Ammon's horn (tissue), 1 donor: ENCODE results near the gene BIRC7.
A peak's percentile ranks its signal among the peaks of the same experiment; 100 is the strongest.
"Not testable (repeated sequence)": the region's sequence is repeated elsewhere in the genome, so short reads cannot be mapped to it uniquely, and the experiment has no call there.

Experiments
- DNase-seq: peaks from one replicate; pipeline ENCODE4 v3.0.0-alpha.2; 2016; ENCODE audit warnings: low spot score

The BIRC7 gene

DNA sequence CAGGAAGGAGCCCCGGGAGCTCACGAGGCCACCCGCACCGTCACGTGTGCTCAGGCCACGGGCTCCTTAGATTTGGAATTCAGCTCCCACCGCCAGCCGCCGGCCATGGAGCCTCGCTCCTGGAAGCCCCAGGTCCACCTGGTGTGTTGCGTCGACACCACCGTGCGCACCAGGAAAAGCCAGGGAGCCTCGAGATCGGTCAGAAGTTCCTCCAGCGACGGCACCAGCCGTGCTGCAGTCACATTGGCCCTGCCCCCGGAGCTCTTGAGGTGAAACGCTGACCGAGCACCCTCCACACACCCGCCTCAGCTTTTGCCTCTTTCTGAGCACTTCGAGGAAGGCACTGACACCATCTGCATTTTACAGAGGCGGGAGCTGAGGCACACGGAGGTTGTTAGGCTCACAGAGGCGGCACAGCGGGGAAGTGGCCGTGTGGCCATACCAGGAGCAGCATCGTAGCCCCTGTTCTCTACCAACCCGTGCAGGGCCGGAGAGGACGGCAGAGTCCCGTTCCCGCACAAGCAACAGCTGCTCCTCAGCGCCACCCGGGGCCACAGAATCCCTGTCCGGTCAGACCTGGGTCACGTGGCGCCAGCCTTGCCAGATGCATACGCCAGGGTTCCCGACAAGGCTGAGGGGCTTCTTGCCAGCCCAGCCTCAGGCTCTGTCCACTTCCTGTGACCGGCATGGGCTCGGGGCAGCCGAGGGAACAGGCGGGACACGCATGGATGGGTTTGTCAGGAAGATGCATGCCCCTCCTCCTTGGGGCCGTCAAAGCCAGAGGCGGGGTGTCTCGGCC lies 11.0 kb downstream of the BIRC7 start:
- peak; percentile 36 for DNase-seq

GRCh38 chr20:63247671-63248228 lies 12.0 kb downstream of the BIRC7 start:
- no peak for DNase-seq

DNA sequence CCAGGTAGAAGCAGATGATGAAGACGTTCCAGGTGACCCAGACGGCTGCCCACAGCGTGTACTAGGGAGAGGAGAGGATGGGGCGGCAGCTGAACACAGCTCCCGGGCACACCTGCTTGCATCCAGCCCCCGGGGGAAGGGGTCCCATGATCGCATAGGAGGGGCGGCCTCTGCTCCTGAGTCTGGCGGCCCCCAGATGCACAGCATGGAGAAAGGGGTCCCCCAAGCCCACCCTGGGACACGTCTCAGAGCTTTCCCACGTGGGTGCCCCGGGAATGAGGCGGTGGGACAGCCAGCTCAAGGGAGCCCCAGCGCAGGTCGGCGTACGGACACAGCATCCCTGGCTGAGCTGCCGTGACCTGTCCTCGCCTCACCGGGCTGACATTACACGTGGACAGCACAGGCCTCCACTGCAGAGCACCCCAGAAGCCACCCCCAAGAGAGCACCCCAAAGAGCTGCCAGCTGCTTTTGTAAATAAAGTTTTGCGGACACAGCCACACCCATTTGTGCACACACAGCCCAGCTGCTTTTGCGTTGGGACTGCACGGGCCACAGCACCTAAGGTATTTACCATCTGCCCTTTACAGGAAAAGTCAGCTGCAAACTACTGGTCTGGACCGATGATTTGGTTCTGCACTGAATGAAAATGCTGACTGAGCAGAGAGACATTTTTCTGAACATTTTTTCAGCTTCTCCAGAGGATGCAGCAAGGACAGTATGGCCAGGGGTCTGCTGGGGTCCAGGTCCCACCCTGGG lies 13.3 kb downstream of the BIRC7 start:
- DNase-seq = no peak

- no peak for DNase-seq
These were observed 14.2 kb downstream of the BIRC7 start for GRCh38 chr20:63249891-63250290.

GRCh38 chr20:63251350-63251749 lies 15.6 kb downstream of the BIRC7 start:
- DNase-seq = not testable (repeated sequence)

DNA sequence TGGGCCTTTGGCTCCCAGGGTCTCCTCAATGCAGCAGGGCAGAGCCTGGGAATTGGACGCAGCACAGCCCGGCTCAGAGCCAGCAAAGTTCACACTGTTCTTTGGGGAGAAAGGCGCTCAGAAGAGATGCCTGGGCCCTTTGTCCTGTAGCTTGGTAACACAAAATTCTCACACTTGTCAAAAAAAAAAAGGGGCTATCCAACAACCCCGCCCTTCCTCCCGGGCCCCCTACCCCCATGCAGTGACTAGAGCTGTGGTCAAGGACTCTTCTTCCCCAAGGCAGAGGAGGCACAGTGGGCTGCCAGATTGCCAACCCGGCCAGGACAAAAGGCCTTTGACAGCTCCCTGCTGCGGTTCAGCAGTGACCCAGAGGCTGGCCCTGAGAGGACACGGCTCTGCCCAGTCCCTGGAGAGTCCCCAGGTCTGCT lies 16.6 kb downstream of the BIRC7 start:
- peak; percentile 70 for DNase-seq

GRCh38 chr20:63253065-63253437 lies 17.3 kb downstream of the BIRC7 start:
- no peak for DNase-seq

DNA sequence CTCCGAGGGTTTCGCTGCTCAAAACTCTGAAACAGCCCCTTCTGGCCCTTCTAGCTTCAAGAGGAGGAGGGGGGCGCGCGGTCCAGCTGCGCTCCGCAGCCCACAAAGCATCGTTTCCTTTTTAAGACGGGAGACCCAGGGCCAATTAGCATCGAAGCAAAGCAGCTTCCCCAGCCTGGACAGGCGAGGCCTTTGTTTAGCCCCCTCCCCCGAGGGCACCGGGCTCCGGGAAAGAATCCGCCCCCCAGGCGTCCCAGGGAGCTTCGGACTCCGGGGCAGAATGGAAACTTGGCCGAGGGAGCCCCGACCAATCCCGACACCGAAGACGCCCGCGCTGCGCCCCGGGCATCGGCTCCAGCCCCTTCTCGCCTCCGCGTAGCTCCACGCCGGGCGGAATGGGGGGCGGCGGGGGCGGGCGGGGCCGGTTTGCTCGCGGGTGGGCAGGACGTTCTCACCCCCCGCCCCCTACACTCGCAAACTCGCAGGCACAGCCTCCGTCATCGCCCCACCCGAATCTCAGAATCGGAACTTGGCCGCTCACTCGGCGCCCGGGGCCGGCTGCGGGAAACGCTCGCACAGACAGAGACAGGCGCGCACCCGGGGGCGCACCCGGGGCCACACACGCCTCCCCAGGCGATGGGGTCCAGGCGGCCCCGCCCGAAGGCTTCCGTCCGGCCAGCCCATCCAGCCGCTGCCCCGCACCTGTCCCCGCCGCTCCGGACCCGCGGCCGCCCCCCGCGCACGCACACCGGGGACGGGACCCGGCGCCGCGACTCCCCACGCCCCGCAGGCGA lies 17.9 kb downstream of the BIRC7 start:
- DNase-seq = peak; percentile 39

GRCh38 chr20:63254232-63254605 lies 18.5 kb downstream of the BIRC7 start, which contains the start of gene NKAIN4:
Gene NKAIN4 (minus strand): TSS chr20:63254463. CDS start chr20:63254450, 13 bp downstream.
- DNase-seq = no peak

DNA sequence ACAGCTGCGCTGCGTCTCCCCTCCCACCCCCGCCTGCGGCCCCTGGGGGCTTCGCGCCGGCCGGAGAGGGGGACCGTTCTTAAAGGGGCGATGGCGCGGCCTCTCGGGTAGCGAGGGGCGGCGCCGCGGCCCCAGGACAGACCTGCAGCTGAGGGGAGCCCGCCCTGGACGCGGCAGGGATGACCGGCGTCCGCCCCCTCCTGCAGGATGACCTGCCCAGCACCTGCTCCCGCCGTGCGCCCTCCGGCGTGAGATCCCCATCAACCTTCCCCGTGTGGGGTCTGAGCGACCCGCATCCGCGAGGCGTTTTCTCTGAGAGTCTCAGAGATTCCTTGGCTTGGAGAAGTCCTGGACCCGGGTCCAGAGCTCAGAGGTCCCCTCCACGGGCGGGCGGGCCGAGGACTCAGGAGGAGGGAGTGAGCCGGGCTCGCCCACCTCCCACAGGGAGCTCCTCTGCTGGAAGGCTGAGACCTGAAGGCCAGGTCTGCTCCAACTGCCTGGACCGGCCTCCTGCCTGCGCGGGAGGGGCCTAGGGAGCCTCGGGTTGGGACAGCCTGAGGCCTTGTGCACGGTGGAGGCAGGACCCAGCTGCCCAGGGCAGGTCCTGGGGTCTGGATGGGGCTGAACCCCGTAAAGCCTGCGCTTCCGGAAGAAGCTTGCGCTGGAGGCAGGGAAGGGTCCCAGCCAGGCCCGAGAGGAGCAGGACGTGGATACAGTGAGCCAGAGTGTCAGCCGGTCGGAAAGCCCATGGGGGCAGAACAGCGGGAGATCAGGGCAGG lies 19.1 kb downstream of the BIRC7 start:
- DNase-seq = no peak

DNA sequence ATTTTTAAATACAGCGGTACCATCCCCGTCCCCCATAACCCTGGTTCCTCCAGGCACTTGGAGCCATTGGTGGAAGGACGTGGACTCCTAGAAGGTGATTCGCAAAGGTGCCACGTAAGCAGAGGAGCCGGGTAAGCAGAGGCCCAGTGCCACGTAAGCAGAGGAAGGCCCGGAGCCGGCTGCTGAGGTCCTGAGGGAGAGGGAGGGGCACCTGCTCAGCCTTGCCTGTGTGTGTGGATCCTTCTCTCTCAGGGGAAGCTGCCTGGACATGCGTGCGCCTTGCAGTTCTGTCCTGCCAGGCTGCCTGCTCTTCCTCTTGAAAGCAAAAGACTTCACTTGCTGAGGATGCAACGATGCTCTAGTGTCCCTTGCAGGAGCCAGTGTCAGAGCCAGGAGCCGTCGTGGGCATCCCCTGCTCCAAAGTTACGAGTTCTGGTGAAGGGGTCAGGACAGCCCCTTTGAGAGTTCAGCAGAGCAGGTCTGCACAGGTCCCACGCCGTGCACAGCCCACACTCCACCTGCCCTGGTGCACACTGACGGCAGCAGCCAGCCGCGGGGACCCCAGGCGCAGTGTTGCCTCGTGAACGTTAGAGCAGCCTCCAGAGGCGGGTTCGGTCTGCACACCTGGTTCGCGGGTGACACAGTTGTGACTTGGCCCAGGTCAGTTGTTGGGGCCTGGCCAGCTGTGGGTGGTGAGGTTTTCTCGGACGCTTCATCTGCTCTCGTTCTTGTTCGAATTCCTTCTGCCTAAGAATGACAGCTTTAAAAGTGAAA lies 20.4 kb downstream of the BIRC7 start:
- no peak for DNase-seq

GRCh38 chr20:63256954-63257353 lies 21.2 kb downstream of the BIRC7 start:
- no peak for DNase-seq

DNA sequence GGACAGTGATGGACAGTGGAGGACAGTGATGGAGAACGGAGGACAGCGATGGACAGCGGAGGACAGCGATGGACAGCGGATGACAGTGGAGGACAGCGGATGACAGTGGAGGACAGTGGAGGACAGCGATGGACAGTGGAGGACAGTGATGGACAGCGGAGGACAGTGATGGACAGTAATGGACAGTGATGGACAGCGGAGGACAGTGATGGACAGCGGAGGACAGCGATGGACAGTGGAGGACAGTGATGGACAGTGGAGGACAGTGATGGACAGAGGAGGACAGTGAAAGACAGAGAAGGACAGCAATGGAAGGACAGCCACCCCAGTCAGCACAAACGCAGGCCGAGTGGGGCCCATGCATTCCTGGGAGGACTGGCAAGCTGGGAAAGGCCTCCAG lies 21.9 kb downstream of the BIRC7 start:
- no peak for DNase-seq

- DNase-seq = no peak
These were observed 23.1 kb downstream of the BIRC7 start for GRCh38 chr20:63258781-63259180.

DNA sequence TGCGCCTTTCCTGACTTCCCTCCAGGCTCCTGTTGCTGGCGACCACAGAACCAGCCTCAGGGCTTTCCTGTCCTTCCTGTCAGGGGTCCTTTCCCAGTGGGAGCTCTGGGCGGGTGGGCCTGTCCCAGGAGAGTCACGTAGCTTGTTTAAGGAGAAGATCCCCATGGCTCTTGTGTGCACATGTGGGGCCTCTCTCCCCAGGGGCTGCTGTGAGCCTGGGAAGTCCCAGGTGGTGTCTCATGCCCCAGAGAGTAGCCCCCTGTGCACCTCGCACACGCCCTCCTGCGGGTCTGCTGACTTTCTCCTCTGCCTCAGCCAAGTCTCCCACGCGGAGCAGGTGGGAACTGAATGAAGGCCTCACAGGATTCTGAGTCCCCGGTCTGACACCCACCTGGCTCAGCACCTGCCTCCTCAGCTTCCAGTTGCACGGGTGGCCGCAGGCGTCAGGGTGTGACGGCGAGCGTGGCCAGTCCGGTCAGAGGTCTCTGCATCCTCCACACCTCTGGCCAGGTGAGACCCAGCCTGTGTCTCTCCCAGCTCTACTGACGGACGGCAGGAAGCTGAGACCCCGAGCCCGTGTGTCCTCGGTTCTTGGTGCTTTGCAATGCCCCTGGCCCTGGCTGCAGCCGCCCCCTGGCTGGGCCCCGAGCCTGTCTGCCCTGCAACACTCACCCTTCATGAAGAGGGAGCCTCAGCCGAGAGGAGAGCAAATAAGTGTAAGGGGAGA lies 24.2 kb downstream of the BIRC7 start:
- DNase-seq = no peak

GRCh38 chr20:63260521-63260920 lies 24.8 kb downstream of the BIRC7 start:
- no peak for DNase-seq

- no peak for DNase-seq
These were observed 25.5 kb downstream of the BIRC7 start for GRCh38 chr20:63261060-63261794.

- DNase-seq = no peak
These were observed 26.3 kb downstream of the BIRC7 start for GRCh38 chr20:63261795-63262528.

- no peak for DNase-seq
These were observed 27.1 kb downstream of the BIRC7 start for GRCh38 chr20:63262836-63263235.
